IMR-90 (cell line): ENCODE data around the gene OR10K1. TPM values are rescaled to one million over a fixed set of nuclear protein-coding genes. Genes with fewer than 3 reads are reported as not detected.

Experiments
- ATAC-seq: fragments of 200-7000 bp; cut with Tn5 transposase; 2 replicates; pipeline ENCODE4 v1.9.1; 2020; ENCODE audit warnings: low read depth, mild to moderate bottlenecking, moderate library complexity
- BruUV-seq: library from RNA; stranded (reverse); fragments of 400-500 nt; replicated peaks from 2 replicates; lab custom pipeline; 2021; lab: Mats Ljungman, UMichigan
- CTCF ChIA-PET: fragments of 300-600 bp; formaldehyde crosslinking; extraction: SDS; loops from one replicate; lab custom pipeline; 2021; ENCODE audit warnings: antibody characterized with exemption; lab: Yijun Ruan, JAX
- POLR2A ChIA-PET: fragments of 300-600 bp; sonication (Branson Sonifier 250); formaldehyde crosslinking; loops from one replicate; lab custom pipeline; 2022; ENCODE audit warnings: antibody characterized with exemption; ENCODE audit not compliant: unreplicated experiment; lab: Charles Lee
- DNase-seq: peaks from one replicate; pipeline ENCODE4 v3.0.0; 2013
- H2AFZ ChIP-seq: replicated peaks from 2 replicates; pipeline ENCODE3; 2013; ENCODE audit warnings: low read length, mild to moderate bottlenecking; ENCODE audit not compliant: poor library complexity
- H2AK5ac ChIP-seq: 2 replicates; pipeline ENCODE4 v1.6.1; 2013; ENCODE audit warnings: low read depth, low read length, inconsistent platforms
- H2AK9ac ChIP-seq: replicated peaks from 2 replicates; pipeline ENCODE3; 2013; ENCODE audit warnings: mild to moderate bottlenecking, low read depth, low read length, moderate library complexity; ENCODE audit not compliant: poor library complexity
- H2BK120ac ChIP-seq: 2 replicates; pipeline ENCODE4 v1.6.1; 2013; ENCODE audit warnings: low read depth, low read length, inconsistent platforms
- H2BK15ac ChIP-seq: 3 replicates; pipeline ENCODE4 v1.6.1; 2013; ENCODE audit warnings: low read depth, low read length, inconsistent platforms
- H2BK20ac ChIP-seq: 2 replicates; pipeline ENCODE4 v1.6.1; 2013; ENCODE audit warnings: low read depth, mild to moderate bottlenecking, inconsistent platforms, low read length, moderate library complexity
- H2BK5ac ChIP-seq: 2 replicates; pipeline ENCODE4 v1.6.1; 2013; ENCODE audit warnings: mild to moderate bottlenecking, low read depth, low read length, inconsistent platforms; ENCODE audit not compliant: poor library complexity, severe bottlenecking
- H3K14ac ChIP-seq: replicated peaks from 2 replicates; pipeline ENCODE4 v1.6.1; 2013; ENCODE audit warnings: low read depth, low read length, inconsistent platforms
- H3K18ac ChIP-seq: 2 replicates; pipeline ENCODE4 v1.6.1; 2013; ENCODE audit warnings: low read depth, low read length, control low read depth
- H3K23ac ChIP-seq: 2 replicates; pipeline ENCODE4 v1.6.1; 2013; ENCODE audit warnings: low read depth, low read length, inconsistent platforms
- H3K27ac ChIP-seq: 2 replicates; pipeline ENCODE4 v1.5.1; 2013; ENCODE audit warnings: mild to moderate bottlenecking, control low read depth, low read length; ENCODE audit not compliant: insufficient read depth
- H3K27me3 ChIP-seq: 2 replicates; pipeline ENCODE4 v1.6.1; 2013; ENCODE audit warnings: low read length; ENCODE audit not compliant: control insufficient read depth, insufficient read depth
- H3K36me3 ChIP-seq: 2 replicates; pipeline ENCODE4 v1.6.1; 2013; ENCODE audit warnings: low read length, mixed read lengths; ENCODE audit not compliant: control insufficient read depth, insufficient read depth
- H3K4ac ChIP-seq: 2 replicates; pipeline ENCODE4 v1.6.1; 2013; ENCODE audit warnings: low read depth, low read length, inconsistent platforms
- H3K4me1 ChIP-seq: 2 replicates; pipeline ENCODE4 v1.6.1; 2013; ENCODE audit warnings: low read length, mixed read lengths; ENCODE audit not compliant: control insufficient read depth, insufficient read depth
- H3K4me2 ChIP-seq: 2 replicates; pipeline ENCODE4 v1.6.1; 2013; ENCODE audit warnings: low read depth, mild to moderate bottlenecking, control low read depth, low read length, moderate library complexity
- H3K4me3 ChIP-seq: 2 replicates; pipeline ENCODE4 v1.5.1; 2013; ENCODE audit warnings: low read depth, mild to moderate bottlenecking, control low read depth, low read length, moderate library complexity; ENCODE audit not compliant: insufficient read depth
- H3K56ac ChIP-seq: 2 replicates; pipeline ENCODE4 v1.6.1; 2013; ENCODE audit warnings: low read length, inconsistent platforms; ENCODE audit not compliant: insufficient read depth; ENCODE audit errors: extremely low read depth
- H3K79me1 ChIP-seq, 2 experiments: 2 replicates each; pipeline ENCODE4 v1.6.1; 2013; ENCODE audit warnings: low read length in 2 of 2, inconsistent platforms in 1 of 2, low read depth in 1 of 2
- H3K9ac ChIP-seq: 2 replicates; pipeline ENCODE4 v1.6.1; 2013; ENCODE audit warnings: low read depth, low read length, control low read depth
- H3K9me1 ChIP-seq: 2 replicates; pipeline ENCODE4 v1.6.1; 2013; ENCODE audit warnings: low read length, inconsistent platforms; ENCODE audit not compliant: insufficient read depth
- H3K9me3 ChIP-seq: 2 replicates; pipeline ENCODE4 v1.6.1; 2013; ENCODE audit warnings: low read length; ENCODE audit not compliant: control insufficient read depth, insufficient read depth
- H4K20me1 ChIP-seq: 2 replicates; pipeline ENCODE4 v1.6.1; 2013; ENCODE audit warnings: low read length, inconsistent platforms; ENCODE audit not compliant: insufficient read depth
- H4K5ac ChIP-seq: 2 replicates; pipeline ENCODE4 v1.6.1; 2013; ENCODE audit warnings: mild to moderate bottlenecking, low read depth, low read length, control low read depth
- H4K8ac ChIP-seq, 2 experiments: 2 replicates each; pipeline ENCODE4 v1.6.1; 2013; ENCODE audit warnings: low read depth in 2 of 2, low read length in 2 of 2, control low read depth in 1 of 2, inconsistent platforms in 1 of 2
- H4K91ac ChIP-seq: 2 replicates; pipeline ENCODE4 v1.6.1; 2013; ENCODE audit warnings: low read depth, low read length, inconsistent platforms; ENCODE audit not compliant: insufficient read depth
- BHLHE40 ChIP-seq: fragments of 150-350 bp; IDR thresholded peaks from 2 replicates; pipeline ENCODE4 v1.6.1; 2016; ENCODE audit warnings: mild to moderate bottlenecking, low read depth, low read length
- CEBPB ChIP-seq: IDR thresholded peaks from 2 replicates; pipeline ENCODE4 v1.6.1; 2012; ENCODE audit warnings: low read depth, low read length, improper control_type of control experiment
- CHD1 ChIP-seq: IDR thresholded peaks from 2 replicates; pipeline ENCODE4 v1.6.1; 2012; ENCODE audit warnings: low read depth, low read length, improper control_type of control experiment
- FOS ChIP-seq: fragments of 150-350 bp; IDR thresholded peaks from 2 replicates; pipeline ENCODE4 v1.6.1; 2016; ENCODE audit warnings: low read depth, low read length
- MAFK ChIP-seq: IDR thresholded peaks from 2 replicates; pipeline ENCODE4 v1.6.1; 2012; ENCODE audit warnings: low read depth, low read length, improper control_type of control experiment
- MAZ ChIP-seq: IDR thresholded peaks from 2 replicates; pipeline ENCODE4 v1.6.1; 2012; ENCODE audit warnings: low read depth, mild to moderate bottlenecking, low read length, improper control_type of control experiment, moderate library complexity, borderline replicate concordance
- MXI1 ChIP-seq: IDR thresholded peaks from 2 replicates; pipeline ENCODE4 v1.6.1; 2012; ENCODE audit warnings: low read depth, mild to moderate bottlenecking, low read length, moderate library complexity, borderline replicate concordance
- NFE2L2 ChIP-seq: fragments of 150-350 bp; IDR thresholded peaks from 2 replicates; pipeline ENCODE4 v1.6.1; 2016; ENCODE audit warnings: low read depth, mild to moderate bottlenecking, low read length
- POLR2A ChIP-seq: IDR thresholded peaks from 2 replicates; pipeline ENCODE4 v1.6.1; 2012; ENCODE audit warnings: mild to moderate bottlenecking, low read depth, low read length
- RAD21 ChIP-seq: IDR thresholded peaks from 2 replicates; pipeline ENCODE4 v1.6.1; 2012; ENCODE audit warnings: low read length, improper control_type of control experiment
- RCOR1 ChIP-seq: IDR thresholded peaks from 2 replicates; pipeline ENCODE4 v1.6.1; 2012; ENCODE audit warnings: mild to moderate bottlenecking, low read length, improper control_type of control experiment; ENCODE audit not compliant: insufficient replicate concordance
- RFX5 ChIP-seq: IDR thresholded peaks from 2 replicates; pipeline ENCODE4 v1.8.0; 2012; ENCODE audit warnings: low read depth, mild to moderate bottlenecking, low read length, moderate library complexity
- SMC3 ChIP-seq: fragments of 150-350 bp; IDR thresholded peaks from 2 replicates; pipeline ENCODE4 v1.6.1; 2016; ENCODE audit warnings: low read depth, mild to moderate bottlenecking, antibody characterized with exemption, low read length, moderate library complexity
- WGBS, 2 experiments: methylation state at CpG; one replicate each; pipeline versions ENCODE4 v1.1.5 to v1.1.7; 2013; ENCODE audit warnings: missing lambda C conversion rate in 2 of 2; ENCODE audit not compliant: insufficient read length in 1 of 2; ENCODE audit errors: extremely low coverage in 2 of 2; 5-methylcytosine and 5-hydroxymethylcytosine counted together
- dilution Hi-C: fragments of 300-500 bp; cut with HindIII; formaldehyde crosslinking; loops from one replicate; pipeline ENCODE4 v1.14.3; 2018; ENCODE audit warnings: low sequenced_read_pairs; ENCODE audit not compliant: unreplicated experiment
- in situ Hi-C: fragments of 300-500 bp; cut with MboI; formaldehyde crosslinking; loops from 3 replicates; pipeline ENCODE4 v1.14.3; 2019; ENCODE audit warnings: low sequenced_read_pairs, inconsistent platforms, mixed read lengths
- intact Hi-C: fragments of 100-400 bp; cut with micrococcal nuclease; formaldehyde crosslinking; loops from 2 replicates; pipeline ENCODE4 v1.10.0; 2022
- polyA plus RNA-seq, 3 experiments: library from polyadenylated mRNA; depleted of rRNA; stranded (reverse); fragments of >200 nt; gene quantifications; 2 replicates each; pipeline ENCODE4 v1.2.3, GENCODE V29; 2012; ENCODE audit warnings: low replicate concordance in 1 of 3
- total RNA-seq: library from RNA; depleted of rRNA; stranded (reverse); fragments of >200 nt; gene quantifications from 2 replicates; pipeline ENCODE4 v1.2.3, GENCODE V29; 2012
- TF ChIP-seq, protein P1 (sequence below): conservative IDR thresholded peaks from 2 replicates; pipeline ENCODE4 v1.5.1; 2012; ENCODE audit warnings: mild to moderate bottlenecking, low read depth, low read length, improper control_type of control experiment
- TF ChIP-seq, protein P2 (sequence below): fragments of 150-350 bp; IDR thresholded peaks from 2 replicates; pipeline ENCODE4 v1.6.1; 2017; ENCODE audit warnings: mild to moderate bottlenecking, antibody characterized with exemption, low read length, low read depth
- TF ChIP-seq, protein P3 (sequence below): fragments of 150-350 bp; IDR thresholded peaks from 2 replicates; pipeline ENCODE4 v1.6.1; 2016; ENCODE audit warnings: low read depth, mild to moderate bottlenecking, low read length, moderate library complexity, borderline replicate concordance

Gene OR10K1
- total and polyA plus RNA-seq, 2 of the 4 experiments (the other 2 are of a cell fraction): not detected

DNA sequence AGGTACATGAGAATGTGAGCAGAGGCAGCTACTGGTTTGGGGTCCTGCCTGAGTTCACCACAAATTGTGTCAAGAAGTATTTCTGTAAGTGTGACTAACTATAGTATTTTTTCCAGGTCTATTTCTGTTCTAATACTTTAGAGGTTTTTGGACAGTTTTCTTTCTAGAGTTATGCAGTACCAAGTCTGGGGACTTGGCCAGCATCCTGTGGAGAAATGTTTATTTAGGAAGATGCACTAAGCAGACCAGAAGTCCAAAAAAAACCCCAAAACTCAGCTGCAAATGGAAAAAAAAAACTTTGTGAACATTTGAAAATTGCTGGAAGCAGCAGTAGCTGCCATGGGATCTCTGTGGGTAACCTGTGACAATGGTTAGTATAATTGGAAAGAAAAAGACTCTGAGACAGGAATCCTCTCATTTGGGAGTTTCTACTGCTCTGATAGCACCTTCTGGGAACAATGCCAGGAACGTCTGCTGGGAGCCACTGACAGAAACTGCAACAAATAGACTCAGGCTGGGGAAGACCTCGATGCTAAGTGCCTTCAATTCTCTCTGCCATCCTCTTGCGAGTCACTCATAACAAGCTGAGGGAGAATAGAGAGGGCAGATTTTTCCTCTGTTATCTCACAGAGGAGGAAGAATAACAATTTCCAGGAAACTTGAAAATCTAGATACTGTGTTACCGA lies 48.0 kb downstream of the OR10K1 start:
- ATAC-seq: no peak

More for the DNA sequence above, 48.0 kb downstream of the OR10K1 start:
- Histone ChIP-seq H2AFZ (no peak overlapping the region), H3K36me3 (no peaks in the 10 kb centered on the region), H3K4me1 (no peaks in the 10 kb centered on the region), H3K4me3 (no peak overlapping the region), H3K9ac (no peak overlapping the region), H3K18ac (no peak overlapping the region), H3K4ac (no peak overlapping the region), H3K27ac (no peak overlapping the region), H2BK20ac (no peak overlapping the region), H3K4me2 (no peak overlapping the region), H3K23ac (no peak overlapping the region), H2BK5ac (no peak overlapping the region), H3K14ac (no peak overlapping the region), H2BK15ac (no peak overlapping the region), H3K9me1 (no peaks in the 10 kb centered on the region), H2AK9ac (no peak overlapping the region), H4K8ac (no peak overlapping the region), H4K5ac (no peak overlapping the region), H4K20me1 (no peaks in the 10 kb centered on the region), H4K91ac (no peak overlapping the region), H2AK5ac (no peak overlapping the region), H3K27me3 (no peaks in the 10 kb centered on the region), H2BK120ac (no peak overlapping the region), H3K79me1 (no peaks in the 10 kb centered on the region), H3K9me3 (no peaks in the 10 kb centered on the region), H3K56ac (no peak overlapping the region)
- intact Hi-C loops (no loop called here), in situ Hi-C loops (no loop called here), dilution Hi-C loops (no loop called here)
- CTCF ChIA-PET: no interaction called here
- WGBS, 2 experiments: no CpG with 5 or more reads among the region's 4 CpGs
- TF ChIP-seq, protein P1, sequence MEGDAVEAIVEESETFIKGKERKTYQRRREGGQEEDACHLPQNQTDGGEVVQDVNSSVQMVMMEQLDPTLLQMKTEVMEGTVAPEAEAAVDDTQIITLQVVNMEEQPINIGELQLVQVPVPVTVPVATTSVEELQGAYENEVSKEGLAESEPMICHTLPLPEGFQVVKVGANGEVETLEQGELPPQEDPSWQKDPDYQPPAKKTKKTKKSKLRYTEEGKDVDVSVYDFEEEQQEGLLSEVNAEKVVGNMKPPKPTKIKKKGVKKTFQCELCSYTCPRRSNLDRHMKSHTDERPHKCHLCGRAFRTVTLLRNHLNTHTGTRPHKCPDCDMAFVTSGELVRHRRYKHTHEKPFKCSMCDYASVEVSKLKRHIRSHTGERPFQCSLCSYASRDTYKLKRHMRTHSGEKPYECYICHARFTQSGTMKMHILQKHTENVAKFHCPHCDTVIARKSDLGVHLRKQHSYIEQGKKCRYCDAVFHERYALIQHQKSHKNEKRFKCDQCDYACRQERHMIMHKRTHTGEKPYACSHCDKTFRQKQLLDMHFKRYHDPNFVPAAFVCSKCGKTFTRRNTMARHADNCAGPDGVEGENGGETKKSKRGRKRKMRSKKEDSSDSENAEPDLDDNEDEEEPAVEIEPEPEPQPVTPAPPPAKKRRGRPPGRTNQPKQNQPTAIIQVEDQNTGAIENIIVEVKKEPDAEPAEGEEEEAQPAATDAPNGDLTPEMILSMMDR: no peak
- TF ChIP-seq, protein P2, sequence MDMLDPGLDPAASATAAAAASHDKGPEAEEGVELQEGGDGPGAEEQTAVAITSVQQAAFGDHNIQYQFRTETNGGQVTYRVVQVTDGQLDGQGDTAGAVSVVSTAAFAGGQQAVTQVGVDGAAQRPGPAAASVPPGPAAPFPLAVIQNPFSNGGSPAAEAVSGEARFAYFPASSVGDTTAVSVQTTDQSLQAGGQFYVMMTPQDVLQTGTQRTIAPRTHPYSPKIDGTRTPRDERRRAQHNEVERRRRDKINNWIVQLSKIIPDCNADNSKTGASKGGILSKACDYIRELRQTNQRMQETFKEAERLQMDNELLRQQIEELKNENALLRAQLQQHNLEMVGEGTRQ: no peak
- TF ChIP-seq MAFK (no peak), MAZ (no peak), MXI1 (no peak), CEBPB (no peak), RCOR1 (no peak), POLR2A (no peak), SMC3 (no peak), RFX5 (no peak), FOS (no peak), CHD1 (no peak), NFE2L2 (no peak), RAD21 (no peak), BHLHE40 (no peak)
- TF ChIP-seq, protein P3, sequence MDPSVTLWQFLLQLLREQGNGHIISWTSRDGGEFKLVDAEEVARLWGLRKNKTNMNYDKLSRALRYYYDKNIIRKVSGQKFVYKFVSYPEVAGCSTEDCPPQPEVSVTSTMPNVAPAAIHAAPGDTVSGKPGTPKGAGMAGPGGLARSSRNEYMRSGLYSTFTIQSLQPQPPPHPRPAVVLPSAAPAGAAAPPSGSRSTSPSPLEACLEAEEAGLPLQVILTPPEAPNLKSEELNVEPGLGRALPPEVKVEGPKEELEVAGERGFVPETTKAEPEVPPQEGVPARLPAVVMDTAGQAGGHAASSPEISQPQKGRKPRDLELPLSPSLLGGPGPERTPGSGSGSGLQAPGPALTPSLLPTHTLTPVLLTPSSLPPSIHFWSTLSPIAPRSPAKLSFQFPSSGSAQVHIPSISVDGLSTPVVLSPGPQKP: no peak
- no peak for DNase-seq
- BruUV-seq: no TSS peak
- POLR2A ChIA-PET: no interaction called here
